ENCODE data around the gene NCKAP5L.

The NCKAP5L gene

GRCh38 chr12:49823951-49824350 is 4.3 kb downstream of the NCKAP5L start:
- no peak for DNase-seq

- no peak for DNase-seq
Measured at GRCh38 chr12:49823350-49823749, 4.9 kb downstream of the NCKAP5L start.

GRCh38 chr12:49821373-49822287 is 6.6 kb downstream of the NCKAP5L start:
- DNase-seq = no peak

- no peak for DNase-seq
Measured at GRCh38 chr12:49819786-49820185, 8.4 kb downstream of the NCKAP5L start.

GRCh38 chr12:49818241-49818895 is 9.8 kb downstream of the NCKAP5L start:
- DNase-seq = no peak

- no peak for DNase-seq
Measured at GRCh38 chr12:49813131-49813530, 15.1 kb downstream of the NCKAP5L start.

- DNase-seq = no peak
Measured at GRCh38 chr12:49811961-49812401, 16.2 kb downstream of the NCKAP5L start.

- DNase-seq = no peak
Measured at GRCh38 chr12:49811136-49811535, 17.1 kb downstream of the NCKAP5L start.

- DNase-seq = no peak
Measured at GRCh38 chr12:49809906-49810389, 18.3 kb downstream of the NCKAP5L start.

- no peak for DNase-seq
Measured at GRCh38 chr12:49809381-49809905, 18.8 kb downstream of the NCKAP5L start.

GRCh38 chr12:49808686-49809380 is 19.4 kb downstream of the NCKAP5L start:
- DNase-seq = no peak

GRCh38 chr12:49807991-49808580 is 20.1 kb downstream of the NCKAP5L start:
- no peak for DNase-seq

GRCh38 chr12:49806877-49807276 is 21.3 kb downstream of the NCKAP5L start:
- DNase-seq = no peak

- DNase-seq = no peak
Measured at GRCh38 chr12:49806321-49806813, 21.8 kb downstream of the NCKAP5L start.

GRCh38 chr12:49805409-49805808 is 22.8 kb downstream of the NCKAP5L start:
- DNase-seq = no peak

- DNase-seq = no peak
Measured at GRCh38 chr12:49804821-49805220, 23.4 kb downstream of the NCKAP5L start.

GRCh38 chr12:49803693-49804450 is 24.3 kb downstream of the NCKAP5L start:
- no peak for DNase-seq

- DNase-seq = no peak
Measured at GRCh38 chr12:49801141-49802063, 26.8 kb downstream of the NCKAP5L start.

- no peak for DNase-seq
Measured at GRCh38 chr12:49800421-49801140, 27.6 kb downstream of the NCKAP5L start.

- DNase-seq = no peak
Measured at GRCh38 chr12:49798934-49799333, 29.3 kb downstream of the NCKAP5L start.
